Ramos (cell line): ENCODE measurements around the gene CCT4.
"Not testable (repeated sequence)": the region's sequence is repeated elsewhere in the genome, so short reads cannot be mapped to it uniquely, and the experiment has no call there.

Experiments used
- in situ Hi-C: fragments of 300-500 bp; cut with MboI; formaldehyde crosslinking; loops from one replicate; pipeline ENCODE4 v1.14.3; 2022; ENCODE audit warnings: low sequenced_read_pairs; ENCODE audit not compliant: unreplicated experiment

The CCT4 gene

DNA sequence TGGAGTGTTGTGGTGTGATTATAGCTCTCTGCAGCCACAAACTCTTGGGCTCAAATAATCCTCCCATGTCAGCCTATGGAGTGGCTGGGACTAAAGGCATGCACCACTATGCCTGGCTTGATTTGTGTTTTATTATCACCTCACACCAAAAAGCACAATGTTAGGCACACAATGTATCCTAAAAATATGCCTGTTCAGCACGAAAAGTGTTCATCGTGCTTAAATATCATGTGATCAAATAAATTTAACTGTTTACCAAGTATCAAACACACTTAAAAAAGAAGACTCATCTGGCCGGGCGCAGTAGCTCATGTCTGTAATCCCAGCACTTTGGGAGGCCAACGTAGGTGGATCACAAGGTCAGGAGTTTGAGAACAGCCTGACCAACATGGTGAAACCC lies 5.6 kb downstream of the CCT4 start:
- in situ Hi-C loops, result no loop called here

DNA sequence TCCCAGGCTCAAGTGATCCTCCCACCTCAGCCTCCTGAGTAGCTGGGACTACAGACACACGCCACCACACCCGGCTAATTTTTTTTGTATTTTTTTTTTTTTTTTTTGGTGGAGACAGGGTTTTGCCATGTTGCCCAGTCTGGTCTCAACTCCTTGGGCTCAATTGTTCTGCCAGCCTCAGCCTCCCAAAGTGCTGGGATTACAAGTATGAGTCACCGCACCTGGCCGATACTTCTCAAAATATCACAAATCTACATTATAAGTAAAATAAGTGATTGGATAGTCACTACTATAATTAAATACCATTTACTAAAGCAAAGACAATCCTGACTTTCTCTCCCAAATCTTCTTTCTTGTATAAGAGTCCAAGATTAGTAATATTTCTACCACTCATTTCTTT lies 9.1 kb downstream of the CCT4 start:
- in situ Hi-C loops, result not testable (repeated sequence)

DNA sequence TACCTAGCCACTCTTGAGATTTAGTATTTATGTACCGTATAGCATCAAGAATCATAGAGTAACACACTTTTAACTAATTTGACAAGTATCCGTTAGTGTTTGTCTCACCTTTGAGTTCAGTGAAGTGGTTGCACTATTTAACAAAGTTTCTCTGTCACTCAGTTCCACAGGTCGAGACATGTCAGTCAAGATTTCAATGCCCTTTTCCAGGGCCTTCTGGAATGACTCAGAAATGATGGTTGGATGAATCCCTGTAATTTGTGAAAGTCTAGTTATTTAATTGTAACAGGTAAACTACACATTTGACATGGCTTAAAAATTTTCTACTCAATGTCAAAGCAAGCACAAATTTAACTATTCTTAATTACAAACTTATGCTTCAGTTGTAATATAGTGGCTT lies 9.7 kb downstream of the CCT4 start:
- in situ Hi-C loops, result no loop called here

DNA sequence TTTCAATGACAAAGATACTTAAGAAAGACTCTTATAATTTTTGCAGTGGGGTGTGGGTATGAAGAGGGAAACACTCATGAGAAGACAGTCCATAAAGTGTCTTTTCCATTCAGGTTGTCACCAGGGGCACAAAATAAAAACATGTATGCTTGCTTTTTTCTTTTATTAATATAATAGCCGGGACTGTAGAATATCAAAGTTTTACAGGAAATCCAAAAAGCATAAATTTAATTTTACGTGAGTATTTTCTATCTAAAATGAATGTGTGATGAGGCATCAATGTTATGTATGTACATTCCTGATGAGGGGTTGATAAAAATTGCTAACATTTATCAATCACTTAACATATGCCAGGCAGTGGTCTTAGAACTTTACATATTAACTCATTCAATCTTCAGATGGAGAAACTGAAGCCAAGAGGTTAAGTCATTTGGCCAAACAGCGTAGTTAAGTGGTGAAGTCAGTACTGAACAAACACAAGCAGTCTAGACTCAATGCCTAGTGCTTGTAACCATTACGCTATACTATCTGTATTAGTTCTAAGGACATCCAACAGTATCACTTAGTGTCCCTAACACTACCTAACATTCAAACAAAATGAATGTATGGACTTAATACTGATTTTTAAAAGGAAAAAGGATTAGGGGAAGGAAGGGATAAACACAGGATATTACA lies 10.7 kb downstream of the CCT4 start:
- in situ Hi-C loops, result no loop called here

DNA sequence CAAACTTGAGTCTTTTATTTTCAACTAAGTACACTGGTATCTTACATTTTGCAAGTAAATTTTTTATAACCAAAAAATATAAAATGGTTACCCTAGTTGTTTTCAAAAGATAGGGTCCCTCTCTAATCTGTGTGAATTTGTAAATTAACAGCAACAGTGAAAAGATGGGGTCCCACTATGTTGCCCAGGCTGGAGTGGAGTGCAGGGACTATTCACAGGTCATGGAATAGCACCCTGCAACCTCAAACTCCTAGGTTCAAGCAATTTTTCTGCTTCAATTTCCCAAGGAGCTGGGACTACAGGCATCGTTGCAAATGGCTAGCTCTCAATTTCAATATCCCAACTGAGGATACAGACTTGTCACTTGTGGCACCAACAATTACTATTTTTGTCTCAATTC lies 12.1 kb downstream of the CCT4 start:
- in situ Hi-C loops, result no loop called here

DNA sequence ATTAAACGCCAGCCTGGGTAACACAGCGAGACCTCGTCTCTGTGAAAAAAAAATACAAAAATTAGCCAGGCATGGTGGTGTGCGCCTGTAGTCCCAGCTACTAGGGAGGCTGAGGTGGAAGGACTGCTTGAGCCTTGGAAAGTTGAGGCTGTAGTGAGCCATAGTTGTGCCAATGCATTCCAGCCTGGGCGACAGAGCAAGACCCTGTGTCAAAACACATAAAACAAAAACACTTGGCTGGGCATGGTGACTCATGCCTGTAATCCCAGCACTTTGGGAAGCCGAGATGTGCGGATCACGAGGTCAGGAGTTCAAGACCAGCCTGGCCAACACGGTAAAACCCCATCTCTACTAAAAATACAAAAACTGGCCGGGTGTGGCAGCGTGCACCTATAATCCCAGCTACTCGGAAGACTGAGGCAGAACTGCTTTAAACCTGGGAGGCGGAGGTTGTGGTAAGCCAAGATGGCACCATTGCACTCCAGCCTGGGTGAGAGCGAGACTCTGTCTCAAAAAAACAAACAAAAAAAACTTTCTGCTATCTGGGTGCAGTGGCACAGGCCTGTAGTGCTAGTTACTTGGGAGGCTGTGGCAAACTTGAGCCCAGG lies 21.9 kb downstream of the CCT4 start:
- in situ Hi-C loops, result not testable (repeated sequence)

DNA sequence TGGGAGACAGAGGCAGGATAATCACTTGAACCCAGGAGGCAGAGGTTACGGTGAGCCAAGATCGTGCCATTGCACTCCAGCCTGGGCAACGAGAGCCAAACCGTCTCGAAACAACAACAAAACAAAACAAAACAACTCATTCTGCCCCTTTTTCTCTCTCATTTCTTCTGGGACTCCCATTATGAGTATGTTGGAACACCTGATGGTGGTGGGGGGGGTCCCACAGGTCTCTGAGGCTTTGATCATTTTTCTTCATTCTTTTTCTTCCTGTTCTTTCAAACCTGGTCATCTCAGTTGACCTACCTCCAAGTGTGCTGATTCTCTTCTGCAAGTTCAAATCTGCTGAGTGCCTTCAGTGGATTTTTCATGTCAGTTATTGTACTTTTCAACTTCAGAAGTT lies 26.4 kb downstream of the CCT4 start:
- in situ Hi-C loops, result no loop called here

DNA sequence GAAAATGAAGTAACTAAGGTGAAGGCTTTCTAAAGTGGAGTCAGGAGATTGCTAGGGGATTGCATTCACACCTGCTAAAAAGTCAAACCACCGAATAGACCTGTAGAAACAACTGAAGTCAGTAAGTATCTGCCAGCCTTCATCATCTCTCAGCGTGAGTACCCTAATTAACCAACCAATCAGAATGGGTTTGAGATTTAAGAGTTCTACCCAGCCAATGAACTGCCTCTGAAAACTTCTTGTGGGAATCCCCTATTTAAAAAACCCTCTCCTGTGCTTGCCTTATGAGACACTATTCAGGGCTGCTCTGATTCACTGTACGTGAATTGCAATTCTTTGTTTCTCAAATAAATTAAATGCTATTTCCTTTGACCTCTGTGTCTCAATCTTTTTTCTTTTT lies 31.2 kb downstream of the CCT4 start:
- in situ Hi-C loops, result no loop called here

DNA sequence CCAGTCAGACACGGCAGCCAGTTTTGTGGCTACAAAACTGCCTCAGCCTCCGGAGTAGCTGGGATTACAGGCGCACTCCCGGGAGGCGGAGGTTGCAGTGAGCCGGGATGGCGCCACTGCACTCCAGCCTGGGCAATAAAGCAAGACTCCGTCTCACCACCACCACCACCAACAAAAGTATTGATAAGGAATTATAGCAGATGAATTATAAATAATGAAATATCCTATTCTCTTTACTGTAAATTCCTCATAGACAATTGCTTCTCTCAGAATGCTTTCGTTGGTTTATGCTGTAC lies 33.2 kb downstream of the CCT4 start:
- in situ Hi-C loops, result no loop called here

DNA sequence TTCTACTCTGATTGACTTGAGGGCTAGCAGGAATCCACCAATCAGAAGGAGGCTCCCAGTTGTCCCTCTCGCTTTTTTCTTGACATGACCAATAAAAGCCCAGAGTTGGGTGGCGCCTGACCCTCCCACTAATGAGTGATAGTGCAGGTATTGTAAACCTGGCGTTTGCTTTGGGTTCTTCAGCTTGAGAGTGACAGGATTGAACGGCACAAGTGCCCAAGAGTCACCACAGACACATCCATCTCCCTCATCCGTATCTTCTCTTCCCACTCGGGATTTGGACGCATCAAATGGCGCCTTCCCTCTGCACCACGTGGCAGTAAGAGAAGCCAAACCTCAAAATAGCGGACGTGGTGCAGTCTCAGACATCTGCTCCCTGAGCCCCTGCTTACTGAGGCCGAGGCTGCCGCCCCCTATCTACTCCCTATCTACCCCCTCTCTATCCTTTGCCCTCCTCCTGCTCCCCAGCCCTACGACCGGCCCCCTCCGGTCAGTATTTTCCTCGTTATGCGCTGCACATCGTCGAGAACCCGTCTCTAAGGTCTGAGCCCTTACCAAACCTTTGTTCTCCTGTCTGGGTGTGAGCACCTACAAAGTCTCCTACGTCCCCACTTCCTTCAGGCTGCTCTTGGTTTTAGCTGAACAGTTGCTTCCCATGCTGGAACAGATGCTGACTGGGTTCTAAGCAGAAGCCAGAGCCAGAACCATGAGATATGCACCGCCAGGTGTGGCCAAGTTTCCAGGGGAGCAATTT lies 33.7 kb downstream of the CCT4 start:
- in situ Hi-C loops, result no loop called here

DNA sequence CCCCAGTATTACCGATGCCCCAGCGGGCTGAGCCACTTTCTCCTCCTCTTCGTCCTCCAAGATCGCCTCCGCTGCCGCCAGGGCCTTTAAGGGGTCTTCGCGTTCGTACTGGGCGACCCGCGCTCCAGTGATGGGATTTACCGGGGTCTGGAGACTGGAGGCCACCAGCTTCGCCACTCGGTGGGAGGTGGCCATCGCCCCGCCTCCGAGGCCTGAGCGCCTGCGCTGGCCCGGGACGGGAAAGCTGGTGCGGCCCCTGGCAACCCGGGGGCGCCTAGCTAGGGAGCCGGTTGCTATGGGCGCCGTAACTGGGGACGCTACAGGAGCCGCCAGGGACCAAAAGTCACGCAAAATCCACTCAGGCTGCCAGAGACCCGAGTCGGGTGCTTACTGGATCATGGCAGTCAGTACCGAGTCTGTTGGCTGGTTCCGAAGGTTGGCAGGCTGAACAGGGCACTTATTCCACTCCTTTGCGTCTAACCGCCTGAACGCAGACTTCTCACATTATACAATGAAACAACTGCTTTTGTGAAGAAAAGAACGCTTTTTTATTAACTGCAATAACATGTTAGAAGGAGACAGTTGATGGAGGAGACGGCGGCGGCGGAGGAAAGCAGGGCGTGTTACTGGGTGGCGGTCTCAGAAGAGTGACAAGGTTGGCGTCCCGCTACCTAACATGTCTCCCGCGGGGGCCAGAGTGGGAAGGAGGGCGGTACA lies 34.5 kb downstream of the CCT4 start, which contains the start of gene FAM161A:
FAM161A (minus strand) TSS at position 214 of the 717 bp plus-strand sequence; CDS start at position 195, 19 bp downstream.
- in situ Hi-C loops, result no loop called here

DNA sequence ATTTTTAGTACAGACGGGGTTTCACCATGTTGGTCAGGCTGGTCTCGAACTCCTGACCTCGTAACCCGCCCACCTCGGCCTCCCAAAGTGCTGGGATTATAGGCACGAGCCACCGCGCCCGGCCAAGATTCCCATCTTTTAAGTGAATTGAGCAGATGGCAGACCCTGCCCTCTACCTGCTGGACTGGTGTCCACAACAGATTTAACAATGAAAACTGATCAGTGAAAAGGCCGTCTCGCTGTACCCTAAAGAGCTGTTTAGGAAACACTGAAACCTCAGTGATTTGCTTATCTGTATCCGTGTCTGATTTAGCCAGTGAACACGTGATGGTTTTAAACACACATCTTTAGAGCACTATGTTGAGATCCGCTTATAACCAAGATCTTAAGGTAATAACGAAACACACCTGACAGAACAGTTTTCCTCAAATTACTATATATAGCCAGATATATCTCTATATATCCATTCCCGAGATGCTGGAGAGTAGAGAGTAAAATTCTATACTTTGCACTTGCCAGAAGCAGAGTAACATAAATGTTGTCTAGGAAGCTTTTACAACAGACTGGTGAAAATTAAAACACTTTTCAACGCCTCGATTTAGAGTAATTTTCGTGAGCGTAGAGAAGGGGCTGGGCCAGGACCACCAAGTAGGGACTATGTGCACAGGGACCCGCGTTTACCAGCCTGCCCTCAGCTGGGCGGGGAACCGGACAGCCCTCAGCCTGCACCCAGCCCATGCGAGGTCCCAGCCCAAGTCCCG lies 35.2 kb downstream of the CCT4 start:
- in situ Hi-C loops, result no loop called here

DNA sequence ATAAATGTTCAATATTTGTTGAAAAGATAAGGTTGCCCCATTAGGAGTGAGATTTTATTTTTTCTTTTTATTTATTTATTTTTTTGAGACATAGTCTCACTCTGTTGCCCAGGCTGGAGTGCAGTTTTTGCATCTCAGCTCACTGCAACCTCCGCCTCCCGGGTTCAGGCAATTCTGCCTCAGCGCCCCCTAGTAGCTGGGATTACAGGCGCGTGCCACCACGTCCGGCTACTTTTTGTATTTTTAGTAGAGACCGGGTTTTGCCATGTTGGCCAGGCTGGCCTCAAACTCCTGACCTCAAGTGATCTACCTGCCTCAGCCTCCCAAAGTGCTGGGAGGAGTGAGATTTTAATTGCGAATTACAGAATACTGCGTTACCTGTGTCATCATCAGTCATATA lies 37.2 kb downstream of the CCT4 start:
- in situ Hi-C loops, result not testable (repeated sequence)

DNA sequence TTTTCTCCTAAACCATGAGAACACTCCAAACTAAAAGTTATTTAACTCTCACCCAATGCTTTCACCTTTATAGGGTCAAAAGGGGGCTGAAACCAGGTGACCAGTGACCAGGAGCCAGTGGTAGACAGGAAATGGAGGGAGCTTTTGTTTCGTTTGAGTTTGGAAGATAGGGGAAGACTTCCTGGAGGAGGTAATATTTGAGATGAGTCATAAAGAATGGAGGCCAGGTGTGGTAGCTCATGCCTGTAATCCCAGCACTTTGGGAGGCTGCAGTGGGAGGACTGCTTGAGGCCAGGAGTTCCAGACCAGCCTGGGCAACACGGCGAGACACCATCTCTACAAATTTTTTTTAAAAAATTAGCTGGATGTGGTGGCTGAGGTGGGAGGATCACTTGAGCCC lies 43.1 kb downstream of the CCT4 start:
- in situ Hi-C loops, result no loop called here

DNA sequence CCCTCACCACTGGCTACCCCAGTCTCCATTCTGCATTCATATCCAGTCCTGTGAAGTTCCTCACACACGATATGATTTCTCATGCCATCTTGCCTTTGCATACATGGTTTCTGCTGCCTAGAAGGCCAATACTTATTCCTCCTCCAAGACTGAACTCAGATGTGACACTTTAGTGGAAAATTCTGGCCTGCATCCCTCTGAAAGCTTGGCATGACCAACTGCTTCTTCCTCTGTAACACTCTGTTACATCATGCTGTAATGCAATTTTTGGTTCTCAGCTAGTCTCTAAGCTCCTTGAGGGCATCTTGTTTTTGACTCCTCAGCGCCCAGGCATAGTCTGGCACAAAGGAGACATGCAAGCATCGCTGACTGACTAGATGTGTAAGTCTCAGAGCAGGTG lies 47.2 kb downstream of the CCT4 start:
- in situ Hi-C loops, result no loop called here

DNA sequence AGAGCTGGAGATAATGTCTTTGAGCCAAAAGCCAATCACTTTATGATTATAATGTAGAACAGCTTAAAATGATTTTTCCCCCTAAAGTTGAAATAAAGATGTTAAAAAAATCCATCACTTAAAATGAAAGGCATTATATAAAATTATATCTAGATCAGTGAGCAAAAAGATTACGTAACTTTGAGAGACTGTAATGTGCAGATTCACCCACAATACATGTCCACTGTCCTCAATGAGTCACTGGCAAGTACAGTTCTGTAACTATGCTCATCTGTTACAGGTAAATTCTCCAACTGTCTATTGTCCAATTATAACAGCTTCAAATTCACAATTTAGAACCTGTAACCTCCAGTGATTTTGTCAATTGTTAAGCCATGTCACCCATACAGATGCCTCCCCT lies 53.6 kb downstream of the CCT4 start:
- in situ Hi-C loops, result no loop called here

DNA sequence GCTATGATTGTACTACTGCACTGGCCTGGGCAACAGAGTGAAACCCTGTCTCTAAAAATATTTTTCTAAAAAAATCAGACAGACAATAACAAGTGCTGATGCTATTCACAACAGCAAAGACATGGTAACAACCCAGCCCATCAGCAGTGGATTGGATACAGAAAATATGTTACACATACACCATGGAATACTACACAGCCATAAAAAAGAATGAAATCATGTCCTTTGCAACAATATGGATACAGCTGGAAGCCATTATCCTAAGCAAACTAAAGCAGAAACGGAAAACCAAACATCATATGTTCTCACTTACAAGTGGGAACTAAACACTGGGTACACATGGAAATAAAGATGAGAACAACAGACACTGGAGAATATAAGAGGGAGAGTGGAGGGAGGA lies 54.5 kb downstream of the CCT4 start:
- in situ Hi-C loops, result no loop called here

DNA sequence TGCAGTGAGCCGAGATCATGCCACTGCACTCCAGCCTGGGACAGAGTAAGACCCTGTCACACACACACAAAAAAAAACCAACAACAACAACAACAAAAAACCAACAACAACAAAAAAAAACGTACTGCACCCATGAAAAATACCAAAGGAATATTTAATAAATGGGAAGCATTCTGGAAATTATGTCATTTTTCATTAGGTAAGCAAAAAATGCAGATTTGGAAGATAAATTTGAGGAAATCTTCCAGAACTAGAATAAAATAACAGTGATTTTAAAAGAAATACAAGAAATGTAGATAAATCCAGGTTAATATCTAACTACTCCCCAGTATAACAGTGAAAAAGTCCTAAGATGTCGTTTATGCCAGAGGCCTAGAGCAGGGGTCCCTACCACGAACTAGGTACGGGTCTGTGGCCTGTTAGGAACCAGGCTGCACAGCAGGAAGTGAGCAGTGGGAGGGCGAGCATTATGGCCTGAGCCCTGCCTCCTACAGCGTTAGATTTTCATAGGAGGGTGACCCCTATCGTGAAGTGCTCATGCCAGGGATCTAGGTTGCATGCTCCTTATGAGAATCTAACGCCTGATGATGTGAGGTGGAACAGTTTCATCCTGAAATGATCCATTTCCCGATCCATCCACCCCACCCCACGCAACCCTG lies 56.1 kb downstream of the CCT4 start:
- in situ Hi-C loops, result no loop called here

DNA sequence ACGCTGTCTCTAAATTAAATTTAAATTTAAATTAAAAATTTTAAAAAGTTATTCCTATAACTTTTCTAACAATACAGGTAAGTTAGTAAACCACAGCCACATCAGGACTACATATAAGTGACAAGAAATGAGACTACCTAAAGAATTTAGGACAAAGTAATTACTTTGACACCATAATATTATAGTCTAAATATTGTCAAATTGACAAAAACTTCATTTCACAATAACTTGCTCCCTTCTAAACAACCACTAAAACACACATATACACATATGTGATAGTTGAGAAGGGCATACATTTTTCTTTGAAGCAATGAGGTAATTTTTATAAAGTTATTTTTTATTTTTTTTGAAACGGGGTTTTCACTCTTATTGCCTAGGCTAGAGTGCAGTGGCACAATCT lies 66.2 kb downstream of the CCT4 start:
- in situ Hi-C loops, result no loop called here
